GM03348 (cell line): ENCODE measurements around the gene IGHMBP2.
"Not testable (repeated sequence)": the region's sequence is repeated elsewhere in the genome, so short reads cannot be mapped to it uniquely, and the experiment has no call there.

ENCODE experiments used
- DNase-seq: peaks from one replicate; pipeline ENCODE4 v3.0.0; 2012; ENCODE audit warnings: low spot score

IGHMBP2 gene

DNA sequence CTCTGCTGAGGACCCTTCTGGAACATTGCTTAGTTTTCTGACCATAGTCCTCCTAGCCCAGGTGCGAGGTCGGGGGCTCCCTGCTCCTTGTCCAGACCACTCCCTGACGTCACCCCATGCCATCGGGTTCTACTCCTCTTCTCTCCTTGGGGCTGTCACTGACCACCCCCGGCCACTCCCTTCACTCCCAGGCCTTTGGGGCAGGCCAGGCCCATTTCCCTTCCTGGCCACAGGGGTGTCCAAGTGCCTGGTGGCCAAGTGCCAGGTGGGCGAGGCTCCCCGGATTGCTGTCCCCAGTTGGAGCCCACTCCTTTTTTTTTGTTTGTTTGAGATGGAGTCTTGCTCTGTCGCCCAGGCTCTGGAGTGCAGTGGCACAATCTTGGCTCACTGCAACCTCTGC is 57.6 kb downstream of the IGHMBP2 start:
- no peak for DNase-seq

DNA sequence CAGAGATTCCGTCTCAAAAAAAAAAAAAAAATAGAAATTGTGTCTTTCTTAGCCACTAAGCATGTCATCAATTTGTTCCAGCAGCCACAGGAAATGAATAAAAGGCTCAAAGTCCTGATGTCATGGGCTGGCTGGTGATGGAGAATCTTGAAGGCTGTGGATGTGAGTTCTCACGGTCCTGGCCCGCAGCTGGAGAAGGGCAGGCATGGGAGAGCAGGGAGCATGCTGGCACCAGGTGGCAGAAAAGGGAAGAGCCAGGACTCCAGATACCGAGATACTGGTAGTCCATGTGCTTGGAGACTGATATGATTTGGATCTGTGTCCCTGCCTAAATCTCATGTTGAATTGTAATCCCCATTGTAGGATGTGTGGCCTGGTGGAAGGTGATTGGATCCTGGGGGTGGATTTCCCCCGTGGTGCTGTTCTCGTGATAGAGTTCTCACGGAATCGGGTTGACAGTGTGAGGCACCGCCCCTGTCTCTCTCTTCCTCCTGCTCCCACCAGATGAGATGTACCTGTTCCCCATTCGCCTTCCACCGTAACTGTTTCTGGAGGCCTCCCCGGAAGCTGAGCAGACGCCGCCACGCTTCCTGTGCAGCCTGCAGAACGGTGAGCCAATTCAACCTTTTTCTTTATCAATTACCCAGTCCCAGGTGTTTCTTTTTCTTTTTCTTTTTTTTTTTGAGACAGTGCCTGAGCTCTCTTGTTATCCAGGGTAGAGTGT is 59.0 kb downstream of the IGHMBP2 start:
- DNase-seq: no peak

DNA sequence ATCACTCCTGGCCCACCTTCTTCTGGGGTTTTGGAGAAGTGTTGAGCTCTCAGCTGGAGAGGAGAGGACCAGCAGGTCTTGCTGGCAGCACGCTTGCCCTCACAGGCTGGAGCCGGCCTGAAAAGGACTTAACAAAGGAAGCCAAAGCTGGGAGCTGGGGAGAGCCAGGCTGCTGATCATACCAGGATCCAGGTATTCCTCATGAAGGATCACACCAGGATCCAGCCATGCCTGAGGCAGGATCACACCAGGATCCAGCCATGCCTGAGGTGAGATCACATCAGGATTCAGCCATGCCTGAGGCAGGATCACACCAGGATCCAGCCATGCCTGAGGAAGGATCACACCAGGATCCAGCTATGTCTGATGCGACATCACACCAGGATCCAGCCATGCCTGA is 60.1 kb downstream of the IGHMBP2 start:
- no peak for DNase-seq

DNA sequence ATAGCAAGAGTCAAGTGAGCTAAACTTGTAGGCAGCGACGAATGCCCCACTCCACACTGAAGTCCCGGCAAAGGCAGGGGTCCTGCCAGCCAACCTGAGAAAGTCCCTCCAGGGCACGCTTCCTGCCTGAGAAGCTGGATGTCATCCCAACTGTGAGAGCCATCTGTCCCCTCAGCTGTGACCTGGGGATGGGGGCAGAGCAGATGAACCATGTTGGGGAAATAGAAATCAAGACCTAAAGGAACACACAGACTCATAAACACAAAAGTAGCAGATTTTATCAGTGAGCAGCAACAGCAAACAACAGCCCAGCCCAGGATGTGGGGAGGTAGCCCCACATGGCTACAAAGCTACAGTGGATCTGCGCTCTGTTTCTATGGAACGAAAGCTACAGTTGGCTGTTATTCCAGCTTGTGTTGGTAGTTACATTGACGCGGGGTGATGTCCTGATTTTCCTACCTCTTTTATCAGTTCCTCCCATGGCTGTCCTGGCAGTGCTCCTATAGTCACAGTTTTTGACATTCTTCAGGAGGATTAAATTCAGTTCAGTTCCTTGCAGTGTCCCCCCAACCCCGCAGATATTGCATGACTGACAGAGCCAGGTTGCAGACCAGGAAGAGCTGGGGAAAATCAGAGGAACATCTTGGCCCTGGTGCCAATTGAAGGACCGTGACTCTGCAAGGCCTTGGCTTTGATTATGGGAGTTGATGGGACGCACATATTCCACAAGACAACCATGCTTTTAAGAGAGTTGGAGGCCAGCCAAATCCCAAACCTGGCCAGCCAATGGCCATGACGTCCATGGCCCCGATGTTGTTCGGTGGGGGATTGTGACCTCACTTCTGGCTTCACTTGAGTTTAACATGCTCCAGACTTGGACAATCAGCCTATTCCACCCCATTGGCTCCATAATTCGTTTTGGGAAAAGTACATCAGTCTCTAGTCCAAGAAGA is 62.5 kb downstream of the IGHMBP2 start:
- DNase-seq: no peak

DNA sequence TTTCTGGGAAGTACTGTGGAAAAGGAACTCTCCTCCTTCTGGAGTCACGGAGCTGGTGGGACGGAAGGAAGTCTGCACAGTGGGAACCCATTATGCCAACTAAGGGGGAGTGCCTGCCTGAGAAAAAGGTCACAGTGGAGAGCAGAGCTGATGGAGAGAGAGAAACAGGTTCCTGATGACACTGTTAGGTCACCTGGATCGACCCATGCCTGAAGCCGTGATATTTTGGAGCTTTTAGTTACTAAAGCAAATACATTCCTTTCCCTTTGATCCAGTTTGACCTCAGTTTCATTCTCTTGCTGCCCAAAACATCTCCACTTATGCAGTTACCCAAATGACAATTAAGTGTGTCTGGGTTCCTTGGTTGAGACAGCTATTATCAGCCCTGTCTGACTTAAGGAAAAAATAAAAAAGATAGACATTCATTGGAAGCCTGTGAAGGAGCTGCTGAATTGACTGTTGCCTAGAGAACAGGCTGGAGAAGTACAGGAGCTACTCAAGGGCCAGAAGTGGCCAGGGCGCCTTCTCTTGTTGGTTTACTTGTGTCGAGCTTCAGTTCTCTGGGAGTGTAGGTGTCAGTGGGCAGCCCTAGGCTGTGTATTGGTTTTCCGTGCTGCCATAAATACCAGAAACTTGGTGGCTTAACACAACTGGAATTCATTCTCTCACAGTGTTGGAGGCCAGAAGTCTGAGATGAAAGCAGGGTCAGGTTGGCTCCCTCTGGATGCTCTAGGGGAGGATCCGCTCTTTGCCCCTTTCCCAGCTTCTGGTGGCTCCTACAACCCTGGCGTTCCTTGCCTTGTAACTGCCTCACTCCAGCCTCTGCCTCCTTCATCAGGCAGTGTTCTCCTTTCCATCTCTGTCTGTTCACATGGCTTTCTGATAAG is 63.4 kb downstream of the IGHMBP2 start:
- no peak for DNase-seq

DNA sequence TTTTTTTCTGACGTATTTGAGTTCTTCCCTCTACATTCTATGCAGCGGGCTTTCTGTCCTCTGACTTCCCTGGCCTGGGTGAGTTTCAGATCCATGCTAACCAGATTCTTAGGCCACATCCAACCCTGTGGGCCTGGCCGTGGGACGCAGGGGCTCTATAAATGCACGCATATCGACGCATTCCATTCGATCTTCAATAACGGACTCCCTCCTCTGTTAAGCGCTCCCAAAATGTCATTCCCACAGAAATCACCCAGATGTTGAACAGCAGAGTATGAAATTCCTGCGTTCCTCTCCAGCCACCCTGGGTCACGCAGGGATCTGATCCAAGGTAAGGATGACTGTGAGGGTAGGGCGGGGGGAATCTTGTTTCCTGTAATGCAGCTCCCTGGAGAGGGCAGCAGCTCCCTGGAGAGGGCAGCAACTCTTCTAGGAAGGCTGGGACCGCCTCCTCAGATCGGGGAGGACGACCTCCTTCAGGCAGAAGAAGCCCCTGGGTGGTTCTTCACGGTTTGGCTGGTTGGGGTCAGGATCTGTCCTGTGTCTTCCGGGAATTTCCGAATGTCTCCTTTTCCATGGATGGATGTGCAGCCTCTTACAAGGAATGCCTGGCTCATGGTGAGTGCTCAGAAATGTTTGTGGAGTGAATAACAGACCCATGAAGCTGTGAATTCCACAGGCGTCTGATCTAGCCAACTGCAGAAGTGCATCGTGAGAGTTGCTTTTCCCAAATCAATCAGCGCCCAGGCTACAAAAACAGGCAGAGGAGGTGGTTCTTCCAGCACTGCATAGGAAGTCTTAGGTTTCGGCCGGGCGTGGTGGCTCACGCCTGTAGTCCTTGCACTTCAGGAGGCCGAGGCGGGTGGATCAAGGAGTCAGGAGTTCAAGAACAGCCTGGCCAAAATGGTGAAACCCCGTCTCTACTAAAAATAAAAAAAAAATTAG is 64.9 kb downstream of the IGHMBP2 start:
- no peak for DNase-seq

DNA sequence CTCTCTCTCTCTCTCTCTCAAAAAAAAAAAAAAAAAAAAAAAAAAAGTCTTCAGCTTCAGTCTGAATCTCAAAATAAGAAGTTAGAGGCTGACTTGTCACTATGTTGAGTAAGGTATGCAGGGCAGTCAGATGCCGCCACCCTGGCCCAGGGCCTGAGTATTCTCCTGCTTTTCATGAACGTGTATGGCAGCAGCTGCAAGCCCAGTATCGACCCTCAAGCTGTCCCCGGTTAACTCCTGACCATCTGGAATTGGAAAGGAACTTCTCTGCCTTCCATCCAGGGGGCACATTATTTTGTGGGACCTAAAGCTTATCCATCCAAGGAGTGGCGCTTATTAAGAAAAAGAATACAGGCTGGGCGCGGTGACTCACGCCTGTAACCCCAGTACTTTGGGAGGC is 65.7 kb downstream of the IGHMBP2 start:
- DNase-seq: no peak

DNA sequence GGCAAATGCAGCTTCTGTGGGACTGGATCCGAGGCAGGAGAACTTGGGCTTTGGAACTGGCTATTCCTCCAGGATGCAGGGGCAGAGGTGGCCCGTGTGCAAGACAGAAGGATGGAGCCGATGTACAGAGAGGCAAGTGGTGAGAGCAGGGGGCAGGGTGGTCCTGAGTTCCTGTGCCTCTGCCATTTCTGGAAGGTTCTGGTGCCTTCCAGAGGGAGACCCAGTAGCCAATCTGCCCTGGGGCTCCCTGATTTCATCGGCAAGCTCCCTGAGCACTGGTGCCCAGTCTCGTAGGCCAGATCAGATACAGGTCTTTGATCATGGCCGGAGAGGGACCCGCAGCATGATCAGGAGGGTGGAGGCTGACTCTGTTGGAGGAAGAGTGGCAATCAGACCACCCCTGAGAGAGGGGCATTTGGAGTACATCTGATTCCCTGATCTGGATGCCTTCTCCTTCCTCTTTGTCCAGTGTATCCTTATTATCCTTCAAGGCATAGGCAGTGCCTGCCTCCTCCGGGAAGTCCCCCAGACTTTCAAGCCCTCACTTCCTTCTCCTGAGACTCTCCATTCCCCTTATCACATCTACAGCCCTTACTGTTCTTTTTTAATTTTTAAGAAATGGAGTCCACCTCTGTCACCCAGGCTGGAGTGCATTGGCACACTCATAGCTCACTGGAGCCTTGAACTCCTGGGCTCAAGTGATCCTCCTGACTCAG is 67.4 kb downstream of the IGHMBP2 start:
- no peak for DNase-seq

DNA sequence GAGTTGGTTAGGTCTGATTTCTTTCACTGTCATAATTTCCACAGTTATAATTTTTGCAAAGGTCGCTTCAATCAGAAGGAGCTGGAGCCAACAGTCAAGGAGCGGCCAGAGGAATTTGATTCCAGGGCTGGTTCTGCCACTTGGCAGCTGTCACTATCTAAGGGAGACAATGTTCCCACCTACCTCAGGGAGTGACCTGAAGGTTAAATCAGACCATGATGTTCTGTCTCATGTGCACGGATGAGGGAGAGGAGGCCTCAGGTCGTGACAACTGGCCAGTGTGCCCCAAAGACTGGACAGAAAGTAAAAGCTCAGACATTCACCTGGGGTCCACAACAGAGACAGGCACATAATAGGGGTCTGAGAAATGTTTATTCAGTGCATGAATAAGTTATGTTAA is 69.5 kb downstream of the IGHMBP2 start:
- DNase-seq: no peak

DNA sequence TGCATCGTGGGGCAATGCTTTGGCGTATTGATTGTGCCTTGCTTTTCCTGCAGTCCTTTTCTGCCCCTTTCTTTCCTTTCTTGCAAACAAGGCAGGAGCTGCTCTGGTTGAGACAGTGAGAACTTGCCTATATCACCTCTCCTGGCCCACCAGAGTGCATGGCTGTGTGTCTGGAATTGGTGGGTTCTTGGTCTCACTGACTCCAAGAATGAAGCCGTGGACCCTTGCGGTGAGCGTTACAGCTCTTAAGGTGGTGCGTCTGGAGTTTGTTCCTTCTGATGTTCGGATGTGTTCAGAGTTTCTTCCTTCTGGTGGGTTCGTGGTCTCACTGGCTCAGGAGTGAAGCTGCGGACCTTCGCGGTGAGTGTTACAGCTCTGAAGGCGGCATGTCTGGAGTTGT is 70.0 kb downstream of the IGHMBP2 start:
- DNase-seq: not testable (repeated sequence)

DNA sequence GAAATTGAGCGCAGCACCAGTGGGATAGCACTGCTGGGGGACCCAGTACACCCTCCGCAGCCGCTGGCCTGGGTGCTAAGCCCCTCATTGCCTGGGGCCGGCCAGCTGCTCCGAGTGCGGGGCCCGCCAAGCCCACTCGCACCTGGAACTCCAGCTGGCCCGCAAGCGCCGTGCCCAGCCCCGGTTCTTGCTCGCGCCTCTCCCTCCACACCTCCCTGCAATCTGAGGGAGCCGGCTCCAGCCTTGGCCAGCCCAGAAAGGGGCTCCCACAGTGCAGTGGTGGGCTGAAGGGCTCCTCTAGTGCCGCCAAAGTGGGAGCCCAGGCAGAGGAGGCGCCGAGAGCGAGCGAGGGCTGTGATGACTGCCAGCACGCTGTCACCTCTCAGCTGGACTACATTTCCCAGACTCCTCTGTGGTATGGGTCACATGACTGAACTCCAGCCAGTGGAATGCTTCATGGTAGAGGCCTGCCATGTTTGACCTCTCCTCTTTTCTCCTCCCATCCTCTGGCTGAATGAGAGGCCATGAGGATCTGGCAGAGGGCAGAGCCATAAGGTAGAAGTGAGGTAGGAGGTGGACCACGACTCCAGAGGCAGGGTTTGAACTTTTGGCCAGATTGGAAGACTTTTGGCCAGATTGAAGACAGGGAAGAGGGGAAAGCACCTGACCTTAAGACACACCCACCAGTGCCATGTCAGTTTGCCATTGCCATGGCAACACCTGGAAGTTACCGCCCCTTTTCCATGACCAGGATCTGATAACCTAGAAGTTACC is 70.9 kb downstream of the IGHMBP2 start:
- DNase-seq: no peak

DNA sequence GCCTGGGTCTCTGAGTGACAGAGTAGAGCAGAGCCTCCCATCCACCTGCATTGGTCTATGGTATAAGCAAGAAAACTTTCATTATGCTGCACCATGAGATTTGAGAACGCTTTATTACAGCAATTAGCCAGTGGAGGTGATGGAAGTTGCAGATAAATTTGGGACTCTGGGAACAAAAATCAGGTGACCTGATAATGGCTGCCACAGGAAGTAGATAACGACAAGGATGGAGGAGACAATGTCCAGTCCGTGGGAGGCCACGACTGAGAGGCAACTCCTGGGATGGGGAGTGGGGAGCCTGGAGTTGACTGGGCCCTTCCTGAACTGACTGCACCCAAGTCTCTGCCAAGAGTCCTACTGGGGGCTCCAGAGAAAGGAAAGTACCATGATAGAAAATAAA is 72.4 kb downstream of the IGHMBP2 start:
- no peak for DNase-seq

DNA sequence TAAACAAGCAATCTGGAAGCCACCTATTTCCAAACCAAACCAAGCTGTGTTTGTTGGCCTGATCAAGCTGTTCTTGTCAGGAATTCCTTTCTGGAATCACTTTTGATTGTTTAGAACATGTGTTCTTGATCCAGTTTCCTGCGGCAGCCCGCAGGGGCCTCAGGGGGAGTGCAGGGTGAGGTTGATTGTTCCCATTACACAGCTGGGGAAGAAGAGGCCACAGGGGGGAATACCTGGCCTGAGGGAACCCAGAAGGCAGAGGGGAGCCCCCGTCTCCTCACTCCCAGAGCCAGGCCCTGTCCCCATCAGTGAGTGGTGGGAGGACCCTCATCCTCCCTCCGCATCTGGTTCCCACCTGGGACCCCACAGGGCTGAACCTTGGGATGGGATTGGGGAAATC is 72.9 kb downstream of the IGHMBP2 start:
- DNase-seq: no peak

DNA sequence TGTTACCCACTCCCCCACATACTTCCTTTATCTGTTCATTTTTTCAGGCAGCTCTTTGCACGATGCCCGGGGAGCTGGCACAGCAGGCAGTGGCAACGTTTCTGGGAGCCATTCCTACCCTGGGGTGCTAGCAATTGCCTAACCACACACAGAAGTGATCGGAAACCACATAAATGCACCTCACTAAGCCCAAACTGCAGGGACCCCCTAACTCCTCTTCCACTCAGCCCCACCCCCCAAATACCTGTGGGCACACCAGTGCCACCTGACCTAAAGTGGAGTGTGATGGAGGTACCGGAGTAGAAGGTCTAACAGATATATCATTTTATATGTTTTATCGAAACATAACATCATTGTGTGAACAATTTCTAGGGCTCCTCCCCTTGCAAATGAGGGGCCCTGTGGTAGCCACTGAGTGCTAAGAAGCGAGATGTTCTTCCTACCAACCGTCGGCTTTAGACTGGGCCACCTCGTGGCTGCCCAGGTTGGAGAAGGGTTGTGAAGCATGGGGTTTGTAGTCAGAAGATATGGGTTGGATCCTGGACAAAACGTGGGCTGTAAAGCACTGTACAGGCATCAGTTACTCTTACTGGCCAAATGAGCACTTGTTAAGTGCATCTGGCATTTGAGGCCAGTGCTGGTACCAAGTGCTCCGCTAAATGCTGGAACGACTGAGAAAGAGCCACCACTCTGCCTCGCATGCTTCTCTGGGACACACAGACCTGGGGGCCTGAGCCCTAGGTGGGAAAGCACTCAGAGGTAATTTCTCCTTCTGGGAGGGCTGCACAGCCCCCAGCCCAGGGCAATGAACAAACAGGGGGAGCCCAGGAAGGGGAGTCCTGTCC is 74.3 kb downstream of the IGHMBP2 start:
- DNase-seq: no peak

DNA sequence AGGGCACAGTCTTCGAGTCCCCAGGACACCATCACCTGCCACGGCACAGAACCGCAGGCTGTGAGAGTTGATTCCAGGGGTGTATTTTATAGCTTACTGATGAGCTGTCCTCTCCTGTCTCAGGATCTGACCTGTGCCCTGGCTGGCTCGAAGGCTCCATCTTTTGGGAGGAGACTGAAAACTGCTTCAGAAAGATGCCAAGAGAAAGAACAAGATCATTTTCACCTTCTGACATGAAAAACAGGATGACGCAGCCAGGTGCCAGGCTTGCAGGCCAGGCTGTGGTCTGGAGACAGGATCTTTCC is 74.9 kb downstream of the IGHMBP2 start:
- no peak for DNase-seq

DNA sequence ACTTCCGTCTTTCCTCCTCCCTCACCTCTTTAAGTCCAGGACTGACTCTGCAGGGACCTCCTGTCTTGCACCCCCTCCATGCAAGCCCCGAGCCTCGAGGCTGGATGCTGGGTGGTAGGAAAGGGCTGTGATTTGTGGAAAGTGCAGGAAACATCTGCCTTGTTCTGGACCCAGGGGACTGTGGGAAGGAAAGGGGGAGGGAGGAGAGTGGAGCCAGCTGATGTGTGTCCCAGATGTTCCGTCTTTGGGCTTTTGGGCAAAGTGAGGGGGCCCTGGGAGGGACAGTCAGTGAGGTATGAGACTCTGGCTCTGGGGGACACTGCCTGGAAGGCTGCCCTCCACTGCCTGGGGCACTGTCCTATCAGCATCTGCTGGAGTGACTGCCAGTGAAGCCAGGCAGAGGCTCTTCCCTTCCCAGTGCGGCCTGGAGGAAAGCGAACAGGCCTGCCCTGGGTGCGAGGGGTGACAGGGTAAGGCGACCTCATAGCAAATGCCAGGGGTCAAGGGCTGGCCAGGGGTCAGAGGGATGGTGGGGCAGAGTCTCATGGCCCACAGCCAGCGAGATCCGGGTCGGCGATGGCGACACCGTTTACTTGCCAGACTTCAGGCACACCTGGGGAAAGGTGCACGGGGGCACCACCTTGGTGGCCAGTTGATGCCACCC is 75.4 kb downstream of the IGHMBP2 start:
- no peak for DNase-seq

DNA sequence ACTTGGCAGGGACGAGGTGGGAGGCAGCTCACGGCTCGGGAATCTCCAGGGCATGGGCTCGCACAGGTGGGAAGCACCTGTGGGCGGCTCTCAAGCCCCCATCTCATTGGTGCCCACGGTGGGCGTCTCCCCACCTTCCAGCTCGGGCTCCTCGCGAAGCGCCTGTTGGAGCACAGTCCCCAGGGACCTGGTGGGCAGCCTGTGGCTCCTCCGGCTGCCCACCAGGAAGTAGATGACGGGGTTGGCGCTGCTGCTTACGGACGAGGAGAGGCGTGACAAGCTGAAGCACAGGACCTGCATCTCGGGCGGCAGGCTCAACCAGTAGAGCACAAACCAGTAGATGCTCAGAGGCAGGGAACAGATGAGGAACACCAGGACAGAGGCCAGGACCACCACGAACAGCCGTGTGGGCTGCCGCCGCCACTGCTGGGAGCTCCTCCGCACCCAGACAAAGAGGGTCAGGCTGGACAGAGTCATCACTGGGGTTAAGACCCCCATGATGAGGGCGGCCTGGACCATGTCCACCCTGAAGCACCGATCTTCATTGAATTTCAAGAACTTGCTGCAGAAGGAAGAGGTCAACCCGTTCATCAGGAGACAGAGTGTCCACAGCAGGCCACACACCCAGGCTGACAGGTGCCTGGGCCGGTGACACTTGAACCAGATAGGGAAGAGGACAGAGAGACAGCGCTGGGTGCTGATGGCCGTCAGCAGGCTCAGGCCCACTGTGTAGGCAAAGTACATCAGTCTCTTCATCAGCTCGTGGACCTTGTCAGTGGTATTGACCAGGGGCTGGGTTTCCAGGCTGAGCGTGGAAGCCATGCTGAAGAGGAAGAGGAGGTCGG is 76.5 kb downstream of the IGHMBP2 start:
- DNase-seq: no peak

DNA sequence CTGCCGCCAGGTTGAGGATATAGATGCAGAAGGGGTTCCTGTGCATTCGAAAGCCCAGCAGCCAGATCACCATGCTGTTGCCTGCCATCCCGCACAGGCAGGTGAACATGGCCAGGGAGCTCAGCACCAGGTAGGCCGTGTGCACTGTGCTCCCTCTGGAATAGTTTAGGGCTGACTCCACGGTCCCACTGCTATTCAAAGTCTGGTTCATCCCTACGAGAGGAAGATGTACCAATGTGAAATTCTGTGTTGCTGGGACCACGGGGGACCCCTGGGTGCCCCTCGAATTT is 77.0 kb downstream of the IGHMBP2 start, which contains the start of gene MRGPRD:
Gene MRGPRD, minus strand, starts transcription at position 211 of the 290 bp plus-strand sequence. Its CDS starts 0 bp downstream, at position 211.
- no peak for DNase-seq
